Thyroid gland (tissue), 4 donors: ENCODE data around the gene TMEM98.

Source experiments
- POLR2A ChIP-seq, 2 donors: fragments of 450-650 bp; IDR thresholded peaks; one replicate each; pipeline ENCODE4 v1.6.1; 2017; ENCODE audit warnings: antibody characterized with exemption in 2 of 2, mild to moderate bottlenecking in 2 of 2, moderate library complexity in 1 of 2
- TF ChIP-seq, protein P1 (sequence below), 6 experiments: fragments of 200-600 bp in 3 of 6; fragments of 450-650 bp in 3 of 6; sonication (generic) in 3 of 6; IDR thresholded peaks; one replicate each; pipeline ENCODE4 v1.5.1; 2016 to 2019; ENCODE audit warnings: antibody characterized with exemption in 6 of 6, mild to moderate bottlenecking in 2 of 6, inconsistent platforms in 1 of 6, moderate library complexity in 1 of 6

GRCh38 chr17:32914181-32914580 lies 13.8 kb upstream of the TMEM98 start:
- TF ChIP-seq, protein P1, sequence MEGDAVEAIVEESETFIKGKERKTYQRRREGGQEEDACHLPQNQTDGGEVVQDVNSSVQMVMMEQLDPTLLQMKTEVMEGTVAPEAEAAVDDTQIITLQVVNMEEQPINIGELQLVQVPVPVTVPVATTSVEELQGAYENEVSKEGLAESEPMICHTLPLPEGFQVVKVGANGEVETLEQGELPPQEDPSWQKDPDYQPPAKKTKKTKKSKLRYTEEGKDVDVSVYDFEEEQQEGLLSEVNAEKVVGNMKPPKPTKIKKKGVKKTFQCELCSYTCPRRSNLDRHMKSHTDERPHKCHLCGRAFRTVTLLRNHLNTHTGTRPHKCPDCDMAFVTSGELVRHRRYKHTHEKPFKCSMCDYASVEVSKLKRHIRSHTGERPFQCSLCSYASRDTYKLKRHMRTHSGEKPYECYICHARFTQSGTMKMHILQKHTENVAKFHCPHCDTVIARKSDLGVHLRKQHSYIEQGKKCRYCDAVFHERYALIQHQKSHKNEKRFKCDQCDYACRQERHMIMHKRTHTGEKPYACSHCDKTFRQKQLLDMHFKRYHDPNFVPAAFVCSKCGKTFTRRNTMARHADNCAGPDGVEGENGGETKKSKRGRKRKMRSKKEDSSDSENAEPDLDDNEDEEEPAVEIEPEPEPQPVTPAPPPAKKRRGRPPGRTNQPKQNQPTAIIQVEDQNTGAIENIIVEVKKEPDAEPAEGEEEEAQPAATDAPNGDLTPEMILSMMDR (IDR thresholded peaks at IDR 0.05), result no peak
- no peak for TF ChIP-seq POLR2A (IDR thresholded peaks at IDR 0.05)
